Prostate gland (tissue), 2 donors: ENCODE measurements around the gene GJB1.

Experiments
- CTCF ChIP-seq, 4 experiments: fragments of 200-600 bp in 2 of 4; fragments of 450-650 bp in 2 of 4; sonication (generic) in 2 of 4; IDR thresholded peaks; 1 replicate in 3 of 4; 2 replicates in 1 of 4; pipeline ENCODE4 v1.5.1; 2016 to 2019; ENCODE audit warnings: antibody characterized with exemption in 4 of 4, mild to moderate bottlenecking in 2 of 4, moderate library complexity in 2 of 4
- POLR2A ChIP-seq: fragments of 450-650 bp; IDR thresholded peaks from one replicate; pipeline ENCODE4 v1.6.1; 2016; ENCODE audit warnings: antibody characterized with exemption, mild to moderate bottlenecking

GRCh38 chrX:71183341-71183740 is 39.7 kb upstream of the GJB1 start:
- no peak for TF ChIP-seq POLR2A
- TF ChIP-seq CTCF (IDR thresholded peaks at IDR 0.05) = no peak
